ENCODE results near the gene GALNS. TPM values are rescaled to one million over a fixed set of nuclear protein-coding genes. Genes with fewer than 3 reads are reported as not detected.

GALNS gene
- total and polyA plus RNA-seq, 2 donors (not counting 3 experiments of a cell fraction or from before 2014, with no cell fraction given), result 21.8 to 40.2 TPM

- dilution Hi-C loops (cut with MboI; ENCODE audit: extremely low pct_ligation_motif_present, low sequenced_read_pairs), result no loop called here
- Histone ChIP-seq H3K9ac (replicated peaks; ENCODE audit: extremely low read depth, insufficient read depth, low read length) (no peak overlapping the region), H3K79me2 (ENCODE audit: control insufficient read depth, insufficient read depth, low read length) (peaks cover 44% of the 10 kb centered on the region), H3K9me1 (replicated peaks; ENCODE audit: control insufficient read depth, extremely low read depth, insufficient read depth, low read length) (no peaks in the 10 kb centered on the region), H3K9me3 (replicated peaks; ENCODE audit: control insufficient read depth, insufficient read depth, low read length) (no peaks in the 10 kb centered on the region), H3K36me3 (ENCODE audit: control insufficient read depth in 2 of 2, extremely low read depth in 1 of 2, insufficient read depth in 2 of 2, low read length in 2 of 2) (peaks cover 4 to 12% of the 10 kb centered on the region in 2 experiments), H4K20me1 (replicated peaks; ENCODE audit: control insufficient read depth, extremely low read depth, insufficient read depth, low read length) (no peaks in the 10 kb centered on the region), H3K4me1 (ENCODE audit: control insufficient read depth, extremely low read depth, insufficient read depth, low read length) (peaks cover 27% of the 10 kb centered on the region), H3K4me3 (replicated peaks in 1 of 3; ENCODE audit: insufficient read depth in 1 of 3, low read depth in 1 of 3, low read length in 3 of 3) (no peak overlapping the region), H3K4me2 (ENCODE audit: insufficient read depth, low read length) (no peak overlapping the region), H3K27me3 (ENCODE audit: control insufficient read depth in 2 of 2, insufficient read depth in 2 of 2, low read length in 2 of 2) (no peaks in the 10 kb centered on the region), H2AFZ (ENCODE audit: low read depth, low read length) (no peak overlapping the region), H3K27ac (ENCODE audit: insufficient read depth, low read depth, low read length) (no peak overlapping the region)
- intact Hi-C loops (cut with micrococcal nuclease), result no loop called here
- ChIA-PET CTCF (interaction anchor here (0.6 to 2.1 kb wide), 2 partner anchors 70 to 98 kb away, joined by 3 to 8 read pairs; no protein-coding TSS in a partner anchor), POLR2A (no interaction called here)
- FAIRE-seq (no peak), DNase-seq (ENCODE audit: low read depth, low spot score) (no peak)
- TF ChIP-seq JUN (IDR thresholded peaks at IDR 0.05; ENCODE audit: borderline replicate concordance, insufficient read depth, insufficient read length, low read depth) (no peak), EZH2 (IDR thresholded peaks at IDR 0.05; ENCODE audit: borderline replicate concordance, low read depth, low read length, severe bottlenecking) (no peak), CTCF (IDR thresholded peaks at IDR 0.05; ENCODE audit: extremely low read depth in 1 of 2, insufficient read depth in 1 of 2, low read depth in 1 of 2, low read length in 2 of 2) (no peak), POLR2AphosphoS5 (IDR thresholded peaks at IDR 0.05; ENCODE audit: insufficient read depth, low read depth, low read length) (peak; percentile 21), GATA2 (IDR thresholded peaks at IDR 0.05; ENCODE audit: insufficient read depth, insufficient read length, low read depth, low read length) (no peak), FOS (IDR thresholded peaks at IDR 0.05; ENCODE audit: borderline replicate concordance, insufficient read depth, low read length) (no peak), MAX (IDR thresholded peaks at IDR 0.05; ENCODE audit: insufficient read depth, insufficient read length) (no peak), POLR2A (IDR thresholded peaks at IDR 0.05; ENCODE audit: low read depth, low read length) (peak; percentile 7), MYC (IDR thresholded peaks at IDR 0.05; ENCODE audit: low read depth, low read length) (no peak)
- no TSS peak for BruUV-seq (replicated peaks)
These were observed 48.9 kb downstream of the GALNS start for GRCh38 chr16:88807626-88808453.
